HG03342 (cell line): ENCODE results near the gene PRR5L.
"Not testable (repeated sequence)": the region's sequence is repeated elsewhere in the genome, so short reads cannot be mapped to it uniquely, and the experiment has no call there.

Source experiments
- ATAC-seq: cut with Tn5 transposase; IDR thresholded peaks from one replicate; pipeline ENCODE4 v1.9.1; 2021; ENCODE audit warnings: mild to moderate bottlenecking, moderate library complexity; ENCODE audit not compliant: unreplicated experiment

Gene PRR5L

DNA sequence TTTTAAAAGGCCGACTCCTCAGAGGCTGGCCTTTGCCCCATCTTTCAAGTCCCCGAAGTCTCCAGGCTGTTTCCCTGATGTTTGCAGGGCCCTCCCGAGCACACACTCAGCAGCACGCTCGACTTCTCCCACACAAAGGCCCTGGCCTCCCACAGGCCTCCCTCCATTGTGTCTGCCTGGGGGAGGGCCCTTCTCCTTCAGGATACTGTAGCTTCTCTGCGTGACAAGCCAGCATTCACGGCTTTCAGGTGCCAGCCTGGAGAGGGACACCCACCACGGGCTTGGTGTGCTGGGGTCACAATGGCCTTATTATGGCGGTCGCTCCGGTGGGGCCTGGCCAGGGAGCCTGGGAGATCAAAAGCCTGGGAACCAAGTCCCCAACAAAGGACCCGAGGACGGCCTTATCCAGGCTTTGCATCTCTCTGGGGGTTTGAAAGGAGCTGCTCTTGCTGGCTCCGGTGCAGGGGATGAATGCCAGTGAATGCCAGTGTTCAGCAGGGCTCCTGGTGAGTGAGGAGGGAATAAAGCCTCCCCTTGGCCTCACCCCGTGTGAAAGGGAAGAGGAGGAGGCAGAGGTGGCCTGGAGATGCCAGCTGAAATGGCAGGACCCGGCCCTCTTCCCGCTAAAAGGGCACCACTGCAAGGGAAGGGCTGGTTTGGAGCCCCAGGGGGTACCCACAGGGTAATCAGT, 159.0 kb downstream of the PRR5L start:
- no peak for ATAC-seq

DNA sequence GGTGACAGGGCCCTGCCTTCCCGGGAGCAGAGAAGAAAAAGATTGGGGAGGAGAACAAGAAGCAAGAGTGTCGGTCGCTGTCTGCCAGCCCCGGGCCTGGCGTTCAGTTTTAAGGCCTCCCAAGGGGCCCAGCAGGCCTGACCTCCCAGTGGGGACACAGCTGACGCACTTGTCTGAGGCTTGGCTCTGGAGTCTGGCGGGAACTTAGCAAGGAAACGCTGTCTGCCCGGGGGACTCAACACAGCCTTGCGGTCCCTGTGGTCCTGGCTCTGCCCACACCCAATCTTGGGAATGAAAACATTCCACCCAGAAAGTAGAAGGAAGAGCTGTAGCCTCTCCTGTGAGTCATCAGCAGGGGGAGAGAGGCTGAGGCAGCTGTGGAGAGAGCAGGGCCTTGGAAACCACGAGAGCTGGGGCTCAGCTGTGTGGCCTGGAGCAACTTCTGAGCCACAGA, 159.6 kb downstream of the PRR5L start:
- ATAC-seq = no peak

DNA sequence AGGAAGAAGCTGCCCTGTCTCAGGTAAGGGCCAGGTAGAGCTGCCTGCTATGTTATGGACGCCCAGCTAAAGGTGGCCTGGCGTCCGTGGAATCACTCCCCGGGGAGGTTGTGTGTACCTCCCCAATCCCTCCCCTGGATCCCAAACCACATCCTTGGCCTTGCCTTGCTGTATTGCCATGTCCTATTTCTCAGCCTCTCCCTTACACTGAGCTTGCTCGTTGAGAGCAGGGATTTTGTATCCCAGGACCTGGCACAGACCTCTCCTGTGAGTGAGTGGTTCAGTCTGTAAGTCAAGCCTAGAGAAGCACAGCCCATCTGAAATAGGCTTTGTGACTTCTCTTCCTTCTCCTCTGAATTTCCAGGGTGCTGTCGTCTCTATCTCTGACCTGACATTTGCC, 160.1 kb downstream of the PRR5L start:
- ATAC-seq = no peak

DNA sequence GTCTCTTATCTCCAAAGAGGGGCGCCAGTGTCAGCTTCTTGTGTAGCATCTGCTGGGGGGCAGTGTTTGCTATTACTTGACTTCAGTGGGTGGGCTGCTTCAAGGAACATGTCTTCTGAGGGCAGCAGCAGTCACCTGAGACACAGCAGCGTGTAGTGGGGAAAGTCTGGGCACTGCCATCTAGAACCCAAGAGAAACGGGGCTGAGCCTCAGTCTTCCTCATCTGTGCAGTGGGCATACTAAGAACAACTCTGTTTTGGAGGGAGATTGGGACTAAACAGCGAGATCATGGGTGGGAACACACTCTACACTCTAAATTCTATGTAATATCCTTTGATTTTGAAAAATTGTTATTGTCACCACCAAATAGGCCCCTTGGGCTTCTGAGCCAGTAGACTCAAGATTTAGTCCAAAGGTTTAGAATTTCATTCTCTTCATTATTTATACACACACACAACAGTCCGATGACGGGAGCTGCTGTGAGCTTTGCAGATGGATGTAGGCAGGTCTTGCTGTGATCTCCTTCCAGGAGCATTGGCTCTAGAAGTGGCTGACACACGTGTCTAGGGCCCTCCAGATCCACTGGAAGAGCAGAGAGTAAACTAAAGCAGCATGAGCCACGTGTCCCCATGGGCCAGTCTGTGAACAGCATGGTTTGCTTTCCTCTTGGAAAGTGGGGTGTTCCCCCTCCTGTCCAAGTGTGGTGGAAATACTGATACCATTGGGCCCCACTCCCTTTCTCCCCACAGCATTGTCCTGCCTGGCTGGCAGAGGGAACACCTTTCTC, 162.2 kb downstream of the PRR5L start:
- ATAC-seq = no peak

DNA sequence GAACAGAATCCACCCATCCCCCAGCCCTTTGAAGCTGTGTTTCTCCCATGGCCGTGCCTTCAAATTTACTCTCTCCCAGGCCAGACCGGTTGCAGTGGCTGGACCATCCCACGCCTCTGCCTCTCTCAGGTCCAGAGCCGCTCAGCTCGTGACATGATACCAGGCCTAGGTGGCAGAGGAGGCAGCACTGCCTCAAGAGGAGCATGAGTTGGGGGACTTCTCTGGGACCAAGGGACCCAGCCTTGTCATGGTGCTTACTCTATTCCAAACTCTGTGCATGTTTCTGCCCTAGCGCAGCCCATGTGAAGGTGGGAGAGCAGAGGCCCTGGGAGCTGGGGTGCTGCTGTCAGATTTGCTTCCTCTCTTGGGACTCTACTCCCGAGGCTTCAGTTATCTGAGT, 163.0 kb downstream of the PRR5L start:
- ATAC-seq = no peak

DNA sequence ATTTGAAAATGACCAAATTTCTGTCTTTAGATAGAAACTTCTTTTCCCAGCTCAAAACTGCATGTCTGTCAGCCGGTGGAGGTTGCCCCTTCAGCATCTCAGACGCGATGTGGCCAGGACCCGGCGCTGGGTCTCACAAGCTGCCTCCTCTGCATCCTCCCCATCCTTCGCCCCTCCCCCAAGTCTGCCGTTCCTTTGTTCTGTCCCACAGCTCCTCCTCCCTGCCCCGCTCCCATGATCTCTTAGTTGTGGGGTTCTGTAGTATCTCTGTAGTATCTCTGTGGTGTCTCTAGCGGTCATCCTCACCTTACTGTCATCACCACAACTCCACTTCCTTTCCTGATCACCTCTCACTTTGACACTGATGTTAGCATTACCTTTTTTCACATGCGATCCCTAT, 164.1 kb downstream of the PRR5L start:
- no peak for ATAC-seq

DNA sequence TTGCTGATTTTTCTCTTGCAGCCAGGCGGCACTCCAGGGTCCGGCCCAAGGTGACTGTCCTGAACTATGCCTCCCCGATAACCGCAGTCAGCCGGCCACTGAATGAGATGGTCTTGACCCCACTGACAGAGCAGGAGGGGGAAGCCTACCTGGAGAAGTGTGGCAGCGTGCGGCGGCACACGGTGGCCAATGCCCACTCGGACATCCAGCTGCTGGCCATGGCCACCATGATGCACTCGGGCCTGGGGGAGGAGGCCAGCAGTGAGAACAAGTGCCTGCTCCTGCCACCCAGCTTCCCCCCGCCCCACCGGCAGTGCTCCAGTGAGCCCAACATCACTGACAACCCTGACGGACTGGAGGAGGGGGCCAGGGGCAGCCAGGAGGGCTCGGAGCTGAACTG, 166.2 kb downstream of the PRR5L start:
- ATAC-seq = no peak

DNA sequence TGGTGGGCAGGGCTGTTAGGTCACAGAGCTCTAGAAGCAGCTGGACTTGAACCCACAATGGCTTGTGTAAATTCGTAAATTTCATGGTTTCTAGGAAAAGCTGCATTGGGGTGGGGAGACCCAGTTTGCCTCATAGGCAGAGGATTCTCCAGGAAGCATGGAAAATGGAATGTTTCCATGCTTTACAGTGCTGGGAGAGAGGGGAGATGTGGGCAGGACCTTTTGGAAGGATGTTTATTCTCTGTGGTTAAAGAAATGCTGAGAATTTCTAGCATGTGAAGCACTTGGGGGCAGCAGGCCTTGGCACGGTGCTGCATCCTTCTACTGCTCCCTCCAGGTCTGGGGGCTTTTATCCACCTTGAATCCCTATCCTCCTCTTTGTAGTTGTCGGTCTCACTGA, 167.7 kb downstream of the PRR5L start:
- no peak for ATAC-seq

DNA sequence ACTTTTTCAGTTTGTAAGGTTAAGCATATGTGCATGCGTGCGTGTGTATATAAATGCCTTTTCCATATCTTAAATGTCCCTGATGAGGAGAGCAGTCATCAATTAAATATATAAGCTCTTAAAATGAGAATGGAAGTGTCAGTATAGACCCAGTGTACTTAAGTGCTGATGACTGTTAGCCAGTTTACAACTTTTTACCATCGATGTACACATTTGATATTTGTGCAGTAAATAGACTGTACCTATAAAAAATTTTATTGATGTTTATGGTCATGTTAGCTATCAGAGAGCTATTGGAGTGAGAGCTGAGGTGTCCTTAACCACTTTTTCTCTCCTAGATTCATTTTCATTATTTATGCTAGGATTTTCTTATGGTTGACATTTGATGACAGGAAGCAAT, 168.6 kb downstream of the PRR5L start:
- ATAC-seq = no peak

DNA sequence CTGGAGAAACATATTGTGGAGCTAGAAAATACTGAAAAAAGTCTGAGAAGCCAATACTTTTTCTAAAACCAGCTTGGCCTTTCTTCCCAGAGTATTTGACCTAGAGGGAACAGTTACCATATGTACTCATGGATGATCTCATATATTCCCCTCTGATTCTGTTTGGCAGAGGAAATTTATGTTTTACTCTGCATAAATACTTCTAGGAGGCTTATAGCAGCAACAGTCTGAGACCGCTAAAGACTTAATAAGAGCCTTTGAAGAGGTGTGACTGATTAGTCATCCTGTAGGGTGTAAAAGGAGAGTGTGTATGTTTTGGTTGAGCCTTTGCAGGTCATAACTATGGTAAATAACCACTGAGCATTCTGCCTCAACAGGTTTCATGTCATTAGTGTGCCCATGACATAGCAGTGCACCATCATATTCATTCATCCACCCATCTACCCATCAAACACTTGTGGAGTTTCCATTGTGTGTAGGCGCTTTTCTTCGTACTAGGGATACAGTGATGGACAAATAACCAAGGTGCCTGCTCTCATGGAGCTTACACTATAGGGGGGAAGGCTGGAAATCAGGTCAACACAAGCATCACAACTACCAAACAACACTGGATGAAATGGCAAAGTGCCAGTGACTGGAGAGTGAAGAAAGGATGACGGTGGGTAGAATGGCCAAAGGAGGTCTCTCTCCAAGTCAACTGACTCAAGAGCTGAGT, 169.5 kb downstream of the PRR5L start:
- no peak for ATAC-seq

DNA sequence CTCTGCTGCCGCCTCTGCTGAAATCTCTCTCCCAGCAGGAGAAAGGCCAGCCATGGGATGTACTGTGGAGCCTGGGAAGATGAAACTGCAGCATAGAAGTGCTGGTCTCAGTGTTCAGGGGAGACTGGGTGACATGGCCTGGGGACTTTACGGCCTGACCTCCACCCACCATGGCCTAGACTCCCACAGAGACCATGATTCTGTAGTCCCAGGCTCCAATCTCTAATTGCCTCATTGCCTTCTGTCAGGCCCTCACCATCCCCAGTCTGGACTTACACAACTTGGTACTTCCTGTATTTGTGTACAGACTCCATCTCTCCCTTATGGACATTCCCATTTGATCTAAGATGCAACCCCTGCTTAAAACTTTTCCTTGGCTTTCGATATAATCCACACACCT, 170.9 kb downstream of the PRR5L start:
- ATAC-seq = no peak

DNA sequence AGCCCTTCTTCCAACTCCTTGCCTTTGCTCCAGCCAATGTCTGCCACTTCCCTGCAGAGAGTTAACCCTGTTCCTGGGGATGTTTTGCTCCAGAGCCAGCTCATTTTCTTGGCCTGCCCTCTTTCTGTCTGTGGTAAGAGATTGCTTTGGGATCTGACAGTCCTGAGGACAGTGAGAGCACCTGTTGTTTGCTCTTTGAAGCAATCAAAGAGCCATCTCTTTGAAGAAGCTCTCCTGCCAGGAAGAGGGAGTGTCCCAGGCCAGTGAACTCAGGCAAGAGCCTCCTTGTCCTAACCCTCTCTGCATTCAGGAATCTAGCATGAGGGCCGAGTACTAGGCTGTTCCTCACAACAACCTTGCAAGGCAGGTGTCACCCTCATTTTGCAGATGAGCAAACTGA, 171.8 kb downstream of the PRR5L start:
- ATAC-seq = no peak

DNA sequence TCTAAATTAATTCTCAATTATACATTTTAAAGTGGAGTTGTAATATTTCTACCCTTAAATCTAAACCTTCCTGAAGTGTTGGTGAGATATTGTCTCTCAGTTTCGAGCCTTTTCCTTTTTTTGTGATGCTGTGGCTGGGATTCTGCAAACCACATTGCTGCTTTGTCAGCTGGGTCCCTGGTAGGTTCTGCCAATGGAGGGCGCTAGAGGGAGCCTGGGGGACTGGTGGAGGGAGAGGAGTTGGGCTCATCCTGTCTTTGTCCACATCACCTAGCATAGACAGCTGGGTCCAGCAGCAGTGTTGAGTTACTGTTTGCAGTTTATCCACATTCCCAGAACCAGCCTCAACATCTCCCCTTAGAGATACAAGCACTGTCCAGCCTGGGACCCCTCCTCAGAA, 173.0 kb downstream of the PRR5L start:
- no peak for ATAC-seq

DNA sequence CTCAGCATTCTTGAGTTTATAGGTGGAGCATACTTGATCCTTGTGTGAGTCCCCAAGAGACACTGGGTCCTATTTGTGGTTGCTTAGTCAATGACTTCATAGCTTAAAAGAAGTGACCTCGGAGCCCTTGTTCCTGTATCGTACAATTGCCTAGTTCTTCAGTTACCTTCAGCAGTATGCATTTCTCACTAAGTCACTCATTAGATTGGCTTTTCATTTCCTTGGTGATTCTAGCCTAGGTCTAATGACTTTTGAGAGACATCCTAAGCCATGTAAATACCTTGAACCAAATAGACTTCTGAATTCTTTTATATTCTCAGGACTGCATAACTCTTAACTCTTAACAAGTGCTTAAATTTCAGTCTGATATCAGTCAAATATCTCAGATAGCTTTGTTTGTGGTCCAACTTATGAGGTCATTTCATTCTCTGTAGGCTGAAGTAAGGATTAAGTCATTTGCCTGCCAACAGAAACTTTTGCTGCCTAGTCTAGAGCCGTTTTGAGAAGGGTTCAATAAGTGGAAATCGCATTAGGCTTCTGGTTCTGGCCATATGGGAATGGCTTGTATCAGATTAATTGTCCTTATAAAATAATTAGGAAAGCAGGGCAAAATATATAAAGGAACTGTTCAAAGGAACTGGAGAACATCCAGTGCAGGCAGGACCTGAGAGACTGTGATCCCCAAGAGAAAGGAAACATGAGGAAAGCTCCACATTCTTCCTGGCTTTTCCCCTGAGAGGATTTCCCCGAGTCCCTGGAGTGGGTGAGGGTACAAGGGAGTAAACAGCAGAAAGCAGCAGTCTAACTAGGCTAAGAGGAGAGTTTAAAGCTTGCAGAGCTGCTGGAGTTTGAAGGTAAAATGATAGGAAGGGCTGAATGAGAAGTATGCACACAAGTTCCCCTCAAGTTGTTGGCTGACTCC, 174.1 kb downstream of the PRR5L start:
- ATAC-seq = no peak

DNA sequence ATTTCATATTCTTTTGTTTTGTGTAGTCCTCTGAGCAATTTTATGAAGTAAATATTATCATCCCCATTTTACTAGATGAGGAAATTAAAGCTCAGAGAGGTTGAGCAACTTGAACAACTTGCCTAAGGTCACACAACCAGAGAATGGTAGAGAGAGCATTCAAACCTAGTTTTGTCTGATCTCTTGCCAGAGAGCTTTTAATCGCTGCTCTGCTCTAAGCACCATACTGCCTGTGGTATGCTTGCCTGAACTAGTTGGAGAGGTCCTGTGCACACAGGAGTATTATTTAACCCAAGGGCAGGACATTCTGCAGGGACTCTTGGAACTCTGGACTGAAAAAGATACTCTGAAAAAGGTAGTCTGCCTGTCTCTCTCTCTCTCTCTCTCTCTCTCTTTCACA, 175.5 kb downstream of the PRR5L start:
- ATAC-seq = no peak

DNA sequence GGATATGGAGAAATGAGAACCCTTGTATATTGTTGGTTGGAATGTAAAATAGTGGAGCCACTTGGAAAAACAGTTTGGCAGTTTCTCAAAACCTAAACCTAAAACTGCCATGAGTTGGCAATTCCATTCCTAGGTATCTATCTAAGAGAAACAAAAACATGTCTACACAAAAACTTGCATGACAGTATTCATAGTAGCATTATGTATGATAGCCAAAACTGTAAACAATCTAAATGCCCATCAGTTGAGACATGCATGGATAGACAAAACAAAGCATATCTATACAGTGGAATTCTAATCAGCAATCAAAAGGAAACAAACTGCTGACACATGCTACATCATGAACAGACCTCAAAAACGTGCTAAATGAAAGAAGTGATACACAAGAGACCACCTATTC, 179.1 kb downstream of the PRR5L start:
- no peak for ATAC-seq

DNA sequence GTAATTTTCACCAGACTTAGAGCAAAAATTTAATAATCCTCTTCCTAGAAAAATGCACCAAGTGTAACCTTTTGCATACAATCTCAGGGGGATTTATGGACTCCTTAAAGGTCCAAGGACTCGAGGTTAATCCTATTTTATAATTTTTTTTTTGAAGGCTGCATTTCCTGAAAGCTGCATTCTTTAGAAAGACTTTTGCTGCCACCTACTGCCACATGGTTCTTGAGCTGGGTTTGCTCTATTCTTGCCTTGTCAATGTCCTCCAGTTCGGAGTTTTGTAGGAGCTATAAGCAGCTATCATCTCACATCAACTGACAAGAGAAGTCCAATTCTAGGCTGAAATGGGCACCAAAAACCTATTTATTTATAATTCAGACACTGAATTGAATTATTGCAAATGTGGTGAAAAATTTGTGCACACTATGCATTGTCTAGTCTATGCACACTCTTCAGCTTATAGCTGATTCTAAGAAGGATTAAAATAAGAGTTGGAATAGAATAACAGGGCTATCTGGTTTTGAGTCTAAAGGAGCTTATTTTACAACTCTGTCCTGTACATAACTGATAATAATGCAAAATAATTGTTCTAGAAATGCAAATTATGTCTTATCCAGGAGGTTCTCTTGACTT, 182.7 kb downstream of the PRR5L start:
- no peak for ATAC-seq

DNA sequence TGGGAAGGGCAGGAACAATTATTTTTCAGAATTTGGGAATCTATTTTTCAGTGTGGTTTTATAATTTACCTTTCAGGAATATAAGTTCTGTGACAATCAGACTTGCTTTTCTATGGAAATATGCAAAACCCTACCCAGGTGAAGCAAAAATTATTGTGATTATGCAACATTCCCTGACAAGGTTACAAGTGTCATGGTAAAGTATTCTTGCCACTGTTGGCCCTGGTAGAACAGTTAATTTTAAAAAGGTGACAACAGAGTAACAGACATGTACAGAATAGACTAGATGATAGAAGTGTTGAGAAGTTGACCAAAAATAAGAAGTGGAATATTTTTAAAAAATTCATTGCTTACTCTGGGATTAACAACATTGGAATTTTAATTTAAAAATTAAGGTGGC, 184.7 kb downstream of the PRR5L start:
- ATAC-seq = no peak

DNA sequence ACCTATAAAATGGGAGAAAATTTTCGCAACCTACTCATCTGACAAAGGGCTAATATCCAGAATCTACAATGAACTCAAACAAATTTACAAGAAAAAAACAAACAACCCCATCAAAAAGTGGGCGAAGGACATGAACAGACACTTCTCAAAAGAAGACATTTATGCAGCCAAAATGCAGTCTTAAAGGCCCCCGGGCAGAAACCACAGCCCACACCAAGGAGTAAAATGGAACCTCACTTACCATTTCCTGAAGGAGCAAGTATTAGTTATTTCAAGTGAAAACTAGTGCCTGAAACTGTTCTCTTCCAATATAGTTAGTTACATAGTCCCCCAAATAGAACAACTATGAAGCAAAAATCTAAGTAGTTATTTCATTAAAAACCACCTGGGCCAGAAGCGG, 187.0 kb downstream of the PRR5L start:
- not testable (repeated sequence) for ATAC-seq

DNA sequence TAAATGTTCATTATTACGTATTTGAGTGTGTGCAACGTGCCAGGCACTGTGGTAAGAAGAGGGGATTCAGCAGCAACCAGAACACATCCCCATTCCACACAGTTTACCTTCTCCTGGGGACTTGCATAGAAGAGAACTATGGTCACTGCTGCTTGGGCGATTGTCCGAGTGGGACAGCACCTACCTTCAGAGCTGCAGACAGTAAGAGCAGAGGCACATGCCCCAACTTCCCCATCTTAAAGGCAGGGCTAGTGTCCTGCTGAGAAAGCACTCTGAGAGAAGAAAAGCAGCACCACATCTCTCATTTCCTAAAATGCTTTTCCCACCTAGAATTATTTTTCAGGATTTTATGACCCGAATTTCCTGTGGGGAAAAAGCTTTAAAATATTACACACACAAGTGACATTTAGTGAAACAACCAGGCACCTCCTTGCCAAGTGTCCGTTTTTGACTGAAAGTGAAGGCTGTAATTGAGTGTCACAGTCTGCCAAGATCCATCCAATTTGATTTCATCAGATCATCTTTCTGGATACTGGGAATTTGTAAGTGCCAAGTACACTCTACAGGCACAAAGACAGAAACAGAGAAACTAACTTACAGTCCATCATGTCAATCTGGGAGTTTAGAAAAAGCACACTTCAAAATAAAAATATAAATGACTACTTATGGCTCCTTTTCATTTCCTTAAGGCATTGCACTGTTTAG, 189.4 kb downstream of the PRR5L start:
- ATAC-seq = no peak
